Endodermal cell (in vitro differentiated cells): Measurements from ENCODE around the gene TTC9B. TPM values are rescaled to one million over a fixed set of nuclear protein-coding genes. Genes with fewer than 3 reads are reported as not detected.

Experiments used
- DNase-seq: peaks from one replicate; pipeline ENCODE4 v3.0.0-alpha.2; 2017
- H3K27ac ChIP-seq: 2 replicates; pipeline ENCODE4 v1.5.1; 2013; ENCODE audit warnings: mild to moderate bottlenecking, low read depth, low read length, moderate library complexity
- H3K27me3 ChIP-seq: 2 replicates; pipeline ENCODE4 v1.6.1; 2013; ENCODE audit warnings: mild to moderate bottlenecking, low read length, moderate library complexity; ENCODE audit not compliant: insufficient read depth, control insufficient read depth, poor library complexity, severe bottlenecking
- H3K36me3 ChIP-seq: 2 replicates; pipeline ENCODE4 v1.7.0; 2013; ENCODE audit warnings: mild to moderate bottlenecking, low read length, moderate library complexity; ENCODE audit not compliant: control insufficient read depth, insufficient read depth
- H3K4me1 ChIP-seq: one replicate; pipeline ENCODE4 v1.7.0; 2013; ENCODE audit warnings: low read length; ENCODE audit not compliant: control insufficient read depth, insufficient read depth
- H3K4me3 ChIP-seq: 2 replicates; pipeline ENCODE4 v1.5.1; 2013; ENCODE audit warnings: mild to moderate bottlenecking, low read length, moderate library complexity
- H3K9ac ChIP-seq: 2 replicates; pipeline ENCODE4 v1.6.1; 2013; ENCODE audit warnings: mild to moderate bottlenecking, low read length, moderate library complexity; ENCODE audit not compliant: poor library complexity, severe bottlenecking; ENCODE audit errors: extremely low read depth
- H3K9me3 ChIP-seq: 2 replicates; pipeline ENCODE4 v1.6.1; 2013; ENCODE audit warnings: mild to moderate bottlenecking, low read length, moderate library complexity; ENCODE audit not compliant: control insufficient read depth
- H3K27ac Mint-ChIP-seq: 2 replicates; pipeline ENCODE4 v1.8.0; 2020; ENCODE audit warnings: mixed read lengths
- H3K27me3 Mint-ChIP-seq: 2 replicates; pipeline ENCODE4 v1.8.0; 2021; ENCODE audit warnings: mild to moderate bottlenecking, mixed read lengths; ENCODE audit not compliant: insufficient read depth
- H3K36me3 Mint-ChIP-seq: 2 replicates; pipeline ENCODE4 v1.8.0; 2020; ENCODE audit warnings: low read depth, mixed read lengths
- H3K4me1 Mint-ChIP-seq: 2 replicates; pipeline ENCODE4 v1.8.0; 2020; ENCODE audit warnings: mixed read lengths
- H3K4me3 Mint-ChIP-seq: 2 replicates; pipeline ENCODE4 v1.8.0; 2020; ENCODE audit warnings: mild to moderate bottlenecking, moderate library complexity, mixed read lengths
- H3K9me3 Mint-ChIP-seq: 2 replicates; pipeline ENCODE4 v1.8.0; 2020; ENCODE audit warnings: mild to moderate bottlenecking, mixed read lengths
- CTCF ChIP-seq: fragments of 200-600 bp; sonication (generic); conservative IDR thresholded peaks from 2 replicates; pipeline ENCODE4 v1.5.0; 2021; ENCODE audit warnings: antibody characterized with exemption, mild to moderate bottlenecking
- WGBS, 2 experiments: methylation state at CpG; one replicate each; pipeline versions ENCODE4 v1.1.5 to v1.1.7; 2013; ENCODE audit warnings: missing lambda C conversion rate in 2 of 2, mixed read lengths in 1 of 2; ENCODE audit not compliant: insufficient coverage in 1 of 2, insufficient read length in 1 of 2; 5-methylcytosine and 5-hydroxymethylcytosine counted together
- total RNA-seq, 2 donors: library from RNA; stranded (reverse); fragmentation: NEBNext Ultra II Directional in 1 of 2; extraction: Animal tissue kit (Norgen Biotek cat#: 25700) in 1 of 2; gene quantifications; 2 replicates in 1 of 2; 3 replicates in 1 of 2; pipeline ENCODE4 v1.2.1, GENCODE V29; 2021

The TTC9B gene
- total RNA-seq, 2 donors from 2014 or later: not detected

- Mint-ChIP-seq H3K4me3 (no peak overlapping the region), H3K27me3 (no peaks in the 10 kb centered on the region), H3K36me3 (peaks cover 40% of the 10 kb centered on the region), H3K9me3 (no peaks in the 10 kb centered on the region), H3K4me1 (no peaks in the 10 kb centered on the region), H3K27ac (no peak overlapping the region)
- peaks cover 46% of the 10 kb centered on the region for H3K36me3 ChIP-seq
- TF ChIP-seq CTCF: no peak
- H3K9me3 ChIP-seq: no peaks in the 10 kb centered on the region
- no peaks in the 10 kb centered on the region for H3K27me3 ChIP-seq
- H3K4me1 ChIP-seq: no peaks in the 10 kb centered on the region
- no peak overlapping the region for H3K4me3 ChIP-seq
- no peak overlapping the region for H3K27ac ChIP-seq
- H3K9ac ChIP-seq: no peak overlapping the region
- 91 to 98% methylated on average over 4 to 6 of the region's 6 CpGs for WGBS, 2 experiments
- no peak for DNase-seq
These were observed 22.1 kb upstream of the TTC9B start for GRCh38 chr19:40240332-40240731.

- no peak overlapping the region for H3K4me3 ChIP-seq
- no peaks in the 10 kb centered on the region for H3K9me3 ChIP-seq
- no peaks in the 10 kb centered on the region for H3K27me3 Mint-ChIP-seq
- no peak for DNase-seq
- peaks cover 46% of the 10 kb centered on the region for H3K36me3 ChIP-seq
- no peak overlapping the region for H3K4me3 Mint-ChIP-seq
- peaks cover 47% of the 10 kb centered on the region for H3K36me3 Mint-ChIP-seq
- H3K4me1 ChIP-seq: no peaks in the 10 kb centered on the region
- H3K27ac ChIP-seq: no peak overlapping the region
- no peaks in the 10 kb centered on the region for H3K27me3 ChIP-seq
- WGBS, 2 experiments: 93 to 96% methylated on average over 7 to 12 of the region's 12 CpGs
- peak overlapping the region; percentile 39 for H3K27ac Mint-ChIP-seq
- no peak for TF ChIP-seq CTCF
- H3K9me3 Mint-ChIP-seq: no peaks in the 10 kb centered on the region
- no peak overlapping the region for H3K9ac ChIP-seq
- no peaks in the 10 kb centered on the region for H3K4me1 Mint-ChIP-seq
These were observed 21.4 kb upstream of the TTC9B start for GRCh38 chr19:40239415-40240226.

- no peak for TF ChIP-seq CTCF
- Histone ChIP-seq H3K4me3 (no peak overlapping the region), H3K27me3 (no peaks in the 10 kb centered on the region), H3K9me3 (no peaks in the 10 kb centered on the region), H3K27ac (no peak overlapping the region), H3K36me3 (peaks cover 46% of the 10 kb centered on the region), H3K9ac (no peak overlapping the region), H3K4me1 (no peaks in the 10 kb centered on the region)
- DNase-seq: no peak
- Mint-ChIP-seq H3K36me3 (peaks cover 50% of the 10 kb centered on the region), H3K4me3 (no peak overlapping the region), H3K4me1 (no peaks in the 10 kb centered on the region), H3K27me3 (no peaks in the 10 kb centered on the region), H3K27ac (no peak overlapping the region), H3K9me3 (no peaks in the 10 kb centered on the region)
- 97 to 99% methylated on average over 4 to 9 of the region's 9 CpGs for WGBS, 2 experiments
These were observed 20.6 kb upstream of the TTC9B start for GRCh38 chr19:40238775-40239174.
